Keratinocyte (primary cell): ENCODE results near the gene NAALADL1.

ENCODE experiments used
- EZH2 ChIP-seq: IDR thresholded peaks from one replicate; pipeline ENCODE4 v1.6.1; 2012; ENCODE audit warnings: inconsistent platforms, mild to moderate bottlenecking, low read length, moderate library complexity
- TF ChIP-seq, protein P1 (sequence below), 3 experiments: IDR thresholded peaks in 1 of 3; conservative IDR thresholded peaks in 1 of 3; optimal IDR thresholded peaks in 1 of 3; 2 replicates in 2 of 3; 3 replicates in 1 of 3; pipeline versions ENCODE3 to v1.5.1; 2011; ENCODE audit warnings: low read length in 3 of 3, mild to moderate bottlenecking in 3 of 3, moderate library complexity in 2 of 3, control low read depth in 1 of 3, inconsistent platforms in 1 of 3; ENCODE audit not compliant: insufficient read depth in 2 of 3; ENCODE audit errors: extremely low read depth in 1 of 3

DNA sequence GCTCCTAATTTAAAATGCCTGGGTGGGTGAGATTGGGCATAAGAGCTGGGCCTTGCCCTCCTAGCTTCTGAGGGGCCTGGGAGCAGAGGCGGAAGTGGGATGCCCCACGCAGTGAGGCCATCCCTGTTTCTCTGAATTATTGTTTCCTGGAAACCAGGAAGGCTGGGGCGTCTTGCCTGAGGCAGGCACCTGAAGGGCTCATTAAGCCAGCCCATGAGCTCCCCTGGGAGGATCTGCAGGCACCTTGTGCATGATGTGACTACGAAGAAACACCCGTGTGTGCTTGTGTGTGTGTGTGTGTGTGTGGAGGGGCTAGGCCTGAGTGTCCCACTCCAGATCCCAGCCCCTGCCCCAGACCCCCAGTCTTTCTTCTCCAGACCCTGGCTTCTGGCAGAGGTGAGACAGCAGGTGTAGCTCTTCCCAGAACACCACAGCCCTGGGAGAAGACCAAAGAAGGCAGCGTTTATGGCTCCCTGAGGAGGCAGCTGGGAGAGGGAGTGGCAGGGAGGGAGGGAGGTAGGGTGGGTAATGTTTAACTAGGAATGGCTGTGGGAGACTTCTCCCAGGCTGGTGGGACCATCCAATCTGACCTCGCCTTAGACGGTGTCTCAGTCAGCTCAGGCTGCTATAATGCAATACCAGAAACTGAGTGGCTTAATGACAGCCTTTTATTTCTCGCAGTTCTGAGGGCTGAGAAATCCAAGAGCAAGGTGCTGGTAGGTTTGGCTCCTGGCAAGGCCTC, 59.5 kb downstream of the NAALADL1 start:
- TF ChIP-seq, protein P1, sequence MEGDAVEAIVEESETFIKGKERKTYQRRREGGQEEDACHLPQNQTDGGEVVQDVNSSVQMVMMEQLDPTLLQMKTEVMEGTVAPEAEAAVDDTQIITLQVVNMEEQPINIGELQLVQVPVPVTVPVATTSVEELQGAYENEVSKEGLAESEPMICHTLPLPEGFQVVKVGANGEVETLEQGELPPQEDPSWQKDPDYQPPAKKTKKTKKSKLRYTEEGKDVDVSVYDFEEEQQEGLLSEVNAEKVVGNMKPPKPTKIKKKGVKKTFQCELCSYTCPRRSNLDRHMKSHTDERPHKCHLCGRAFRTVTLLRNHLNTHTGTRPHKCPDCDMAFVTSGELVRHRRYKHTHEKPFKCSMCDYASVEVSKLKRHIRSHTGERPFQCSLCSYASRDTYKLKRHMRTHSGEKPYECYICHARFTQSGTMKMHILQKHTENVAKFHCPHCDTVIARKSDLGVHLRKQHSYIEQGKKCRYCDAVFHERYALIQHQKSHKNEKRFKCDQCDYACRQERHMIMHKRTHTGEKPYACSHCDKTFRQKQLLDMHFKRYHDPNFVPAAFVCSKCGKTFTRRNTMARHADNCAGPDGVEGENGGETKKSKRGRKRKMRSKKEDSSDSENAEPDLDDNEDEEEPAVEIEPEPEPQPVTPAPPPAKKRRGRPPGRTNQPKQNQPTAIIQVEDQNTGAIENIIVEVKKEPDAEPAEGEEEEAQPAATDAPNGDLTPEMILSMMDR (optimal IDR thresholded peaks at IDR 0.05 in 1 of 3, IDR thresholded peaks at IDR 0.05 in 1 of 3, conservative IDR thresholded peaks at IDR 0.05 in 1 of 3; ENCODE audit: extremely low read depth in 1 of 3, insufficient read depth in 2 of 3, low read length in 3 of 3), result no peak
- TF ChIP-seq EZH2, result no peak
